Measurements from ENCODE around the gene FBXO36. TPM values are rescaled to one million over a fixed set of nuclear protein-coding genes. Genes with fewer than 3 reads are reported as not detected.

Gene FBXO36
- total and polyA plus RNA-seq, 10 of the 15 experiments (the other 5 are each of a cell fraction or from before 2014, with no cell fraction given) = 0.79 to 2.7 (median 1.3) TPM

GRCh38 chr2:229996320-229996719 is 74.0 kb downstream of the FBXO36 start:
- Histone ChIP-seq H3K36me3 (ENCODE audit: control insufficient read depth in 2 of 2, insufficient read depth in 2 of 2, low read length in 1 of 2) (no peaks in the 10 kb centered on the region), H4K20me1 (ENCODE audit: control insufficient read depth, insufficient read depth) (no peaks in the 10 kb centered on the region), H3K4me1 (ENCODE audit: control insufficient read depth, insufficient read depth, low read length) (peaks cover 9% of the 10 kb centered on the region), H3K4me2 (ENCODE audit: control insufficient read depth, insufficient read depth) (no peak overlapping the region), H3K9me3 (replicated peaks; ENCODE audit: control insufficient read depth, insufficient read depth, low read length) (no peaks in the 10 kb centered on the region), H3K27me3 (replicated peaks in 1 of 2; ENCODE audit: control insufficient read depth in 2 of 2, insufficient read depth in 2 of 2, low read length in 1 of 2) (no peaks in the 10 kb centered on the region), H3K9ac (ENCODE audit: control insufficient read depth, insufficient read depth, low read length) (no peak overlapping the region), H3K27ac (ENCODE audit: control insufficient read depth, insufficient read depth) (no peak overlapping the region), H3K4me3 (no peak overlapping the region), H2AFZ (ENCODE audit: control insufficient read depth, low read depth, low read length) (no peak overlapping the region), H3K79me2 (ENCODE audit: control insufficient read depth, insufficient read depth, low read length) (no peaks in the 10 kb centered on the region)
- TF ChIP-seq ZNF592 (IDR thresholded peaks at IDR 0.05) = no peak
- ChIA-PET RAD21 (ENCODE audit: unreplicated experiment) (no interaction called here), CTCF (interaction anchor here (0.6 to 0.7 kb wide), 2 partner anchors 197 to 564 kb away, joined by 3 read pairs; no protein-coding TSS in a partner anchor), POLR2A (interaction anchor here (0.5 to 0.7 kb wide), 2 partner anchors 30 to 681 kb away, joined by 4 to 5 read pairs; no protein-coding TSS in a partner anchor), SMC1A (ENCODE audit: uncharacterized antibody, unreplicated experiment) (interaction anchor here (1.0 kb wide), 1 partner anchor 26 kb away, joined by 3 read pairs; no protein-coding TSS in a partner anchor)
- in situ Hi-C loops (cut with MboI) = no loop called here
- intact Hi-C loops (cut with micrococcal nuclease; ENCODE audit: unreplicated experiment) = no loop called here
- DNase-seq (ENCODE audit: low read depth, low spot score) = no peak
- no TSS peak for BruUV-seq (replicated peaks)
- ATAC-seq = no peak
- no peak for FAIRE-seq
- WGBS (ENCODE audit: insufficient coverage, insufficient replicate concordance, low lambda C conversion rate, missing lambda C conversion rate) = 72% methylated on average over 4 of the region's 4 CpGs

- Histone ChIP-seq H3K79me2 (ENCODE audit: control insufficient read depth, insufficient read depth, low read length) (no peaks in the 10 kb centered on the region), H2AFZ (ENCODE audit: control insufficient read depth, low read depth, low read length) (no peak overlapping the region), H4K20me1 (ENCODE audit: control insufficient read depth, insufficient read depth) (no peaks in the 10 kb centered on the region), H3K4me1 (ENCODE audit: control insufficient read depth, insufficient read depth, low read length) (peaks cover 9% of the 10 kb centered on the region), H3K27ac (ENCODE audit: control insufficient read depth, insufficient read depth) (no peak overlapping the region), H3K4me2 (ENCODE audit: control insufficient read depth, insufficient read depth) (no peak overlapping the region), H3K36me3 (ENCODE audit: control insufficient read depth in 2 of 2, insufficient read depth in 2 of 2, low read length in 1 of 2) (no peaks in the 10 kb centered on the region), H3K4me3 (no peak overlapping the region), H3K9ac (ENCODE audit: control insufficient read depth, insufficient read depth, low read length) (no peak overlapping the region), H3K27me3 (replicated peaks in 1 of 2; ENCODE audit: control insufficient read depth in 2 of 2, insufficient read depth in 2 of 2, low read length in 1 of 2) (no peaks in the 10 kb centered on the region), H3K9me3 (replicated peaks; ENCODE audit: control insufficient read depth, insufficient read depth, low read length) (no peaks in the 10 kb centered on the region)
- FAIRE-seq = no peak
- no TSS peak for BruUV-seq (replicated peaks)
- ATAC-seq = no peak
- ChIA-PET POLR2A (interaction anchor here (0.6 to 0.8 kb wide), 2 partner anchors 9 to 40 kb away, joined by 3 to 4 read pairs; no protein-coding TSS in a partner anchor), CTCF (interaction anchor here (1.4 kb wide), 1 partner anchor 216 kb away, joined by 5 read pairs; no protein-coding TSS in a partner anchor), RAD21 (ENCODE audit: unreplicated experiment) (interaction anchor here (1.2 kb wide), 1 partner anchor 17 kb away, joined by 3 read pairs; no protein-coding TSS in a partner anchor), SMC1A (ENCODE audit: uncharacterized antibody, unreplicated experiment) (interaction anchor here (0.6 to 1.1 kb wide), 2 partner anchors 19 to 38 kb away, joined by 3 read pairs; no protein-coding TSS in a partner anchor)
- no peak for DNase-seq (ENCODE audit: low read depth, low spot score)
- in situ Hi-C loops (cut with MboI) = no loop called here
- intact Hi-C loops (cut with micrococcal nuclease; ENCODE audit: unreplicated experiment) = no loop called here
- 62% methylated on average over 3 of the region's 3 CpGs for WGBS (ENCODE audit: insufficient coverage, insufficient replicate concordance, low lambda C conversion rate, missing lambda C conversion rate)
- no peak for TF ChIP-seq E4F1 (IDR thresholded peaks at IDR 0.05; ENCODE audit: borderline replicate concordance, partially characterized antibody)
- no peak for TF ChIP-seq BACH1 (IDR thresholded peaks at IDR 0.05; ENCODE audit: borderline replicate concordance)
- no peak for TF ChIP-seq SMAD1 (IDR thresholded peaks at IDR 0.05; ENCODE audit: low read depth, partially characterized antibody)
- TF ChIP-seq GATAD2B (conservative IDR thresholded peaks at IDR 0.05; ENCODE audit: low read depth) = no peak
- no peak for TF ChIP-seq ZBTB4 (CRISPR knock-in tag; IDR thresholded peaks at IDR 0.05)
Measured at GRCh38 chr2:229997565-229997964, 75.3 kb downstream of the FBXO36 start.

All from GM12878 (cell line).